AG09319 (cell line): Measurements from ENCODE around the gene FGD6.
"Not testable (repeated sequence)": the region's sequence is repeated elsewhere in the genome, so short reads cannot be mapped to it uniquely, and the experiment has no call there.

Experiments used
- DNase-seq: peaks from one replicate; pipeline ENCODE4 v3.0.0-alpha.2; 2010; ENCODE audit warnings: low read depth; ENCODE audit errors: extremely low read depth
- TF ChIP-seq, protein P1 (sequence below): IDR thresholded peaks from 2 replicates; pipeline ENCODE4 v1.5.1; 2011; ENCODE audit warnings: low read depth, mild to moderate bottlenecking, inconsistent platforms, low read length, moderate library complexity

The FGD6 gene

DNA sequence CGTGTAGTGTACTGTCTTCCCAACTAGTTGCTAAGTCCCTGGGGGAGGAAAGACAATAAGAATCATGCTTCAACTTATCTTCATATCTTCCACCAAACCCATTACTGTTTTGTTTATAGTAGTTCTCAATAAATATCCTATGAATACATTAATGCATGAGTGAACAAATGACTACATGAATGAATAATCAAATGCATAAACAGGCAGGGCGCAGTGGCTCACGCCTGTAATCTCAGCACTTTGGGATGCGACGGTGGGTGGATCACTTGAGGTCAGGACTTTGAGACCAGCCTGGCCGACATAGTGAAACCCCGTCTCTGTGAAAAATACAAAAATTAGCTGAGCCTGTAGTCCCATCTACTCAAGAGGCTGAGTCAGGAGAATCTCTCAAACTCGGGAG is 111.7 kb downstream of the FGD6 start:
- TF ChIP-seq, protein P1, sequence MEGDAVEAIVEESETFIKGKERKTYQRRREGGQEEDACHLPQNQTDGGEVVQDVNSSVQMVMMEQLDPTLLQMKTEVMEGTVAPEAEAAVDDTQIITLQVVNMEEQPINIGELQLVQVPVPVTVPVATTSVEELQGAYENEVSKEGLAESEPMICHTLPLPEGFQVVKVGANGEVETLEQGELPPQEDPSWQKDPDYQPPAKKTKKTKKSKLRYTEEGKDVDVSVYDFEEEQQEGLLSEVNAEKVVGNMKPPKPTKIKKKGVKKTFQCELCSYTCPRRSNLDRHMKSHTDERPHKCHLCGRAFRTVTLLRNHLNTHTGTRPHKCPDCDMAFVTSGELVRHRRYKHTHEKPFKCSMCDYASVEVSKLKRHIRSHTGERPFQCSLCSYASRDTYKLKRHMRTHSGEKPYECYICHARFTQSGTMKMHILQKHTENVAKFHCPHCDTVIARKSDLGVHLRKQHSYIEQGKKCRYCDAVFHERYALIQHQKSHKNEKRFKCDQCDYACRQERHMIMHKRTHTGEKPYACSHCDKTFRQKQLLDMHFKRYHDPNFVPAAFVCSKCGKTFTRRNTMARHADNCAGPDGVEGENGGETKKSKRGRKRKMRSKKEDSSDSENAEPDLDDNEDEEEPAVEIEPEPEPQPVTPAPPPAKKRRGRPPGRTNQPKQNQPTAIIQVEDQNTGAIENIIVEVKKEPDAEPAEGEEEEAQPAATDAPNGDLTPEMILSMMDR, result no peak
- DNase-seq, result no peak

DNA sequence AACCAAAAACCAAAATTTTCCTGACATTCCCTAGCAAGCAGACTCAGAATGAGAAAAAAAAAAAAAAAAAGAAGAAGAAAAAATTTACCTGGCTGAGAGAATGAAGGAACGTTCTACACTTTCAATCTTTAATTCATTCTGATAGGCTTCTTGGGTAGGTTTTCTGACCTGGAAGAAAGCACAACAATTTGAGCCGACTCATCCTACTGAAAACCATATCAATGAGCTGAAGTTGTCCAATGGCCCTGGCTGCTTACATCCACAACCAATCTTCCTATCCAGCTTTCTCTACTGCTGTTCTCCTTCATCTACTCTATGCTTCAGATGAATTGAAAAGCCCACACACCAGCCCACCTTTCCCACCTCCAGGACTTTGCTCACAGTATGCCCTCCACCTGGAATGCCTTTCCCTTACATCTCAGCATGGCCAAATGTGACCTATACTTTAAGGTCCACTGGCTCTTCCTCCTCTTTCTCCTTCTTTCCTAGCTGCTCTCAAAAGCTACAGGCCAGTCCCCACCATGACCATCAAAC is 112.3 kb downstream of the FGD6 start:
- TF ChIP-seq, protein P1, result no peak
- no peak for DNase-seq

- TF ChIP-seq, protein P1, result no peak
- DNase-seq, result peak; percentile 52
Observed at GRCh38 chr12:95102916-95103671, 114.2 kb downstream of the FGD6 start.

- DNase-seq, result not testable (repeated sequence)
Observed at GRCh38 chr12:95101957-95102356, 115.3 kb downstream of the FGD6 start.

- TF ChIP-seq, protein P1, result no peak
- no peak for DNase-seq
Observed at GRCh38 chr12:95100264-95101190, 116.7 kb downstream of the FGD6 start.

DNA sequence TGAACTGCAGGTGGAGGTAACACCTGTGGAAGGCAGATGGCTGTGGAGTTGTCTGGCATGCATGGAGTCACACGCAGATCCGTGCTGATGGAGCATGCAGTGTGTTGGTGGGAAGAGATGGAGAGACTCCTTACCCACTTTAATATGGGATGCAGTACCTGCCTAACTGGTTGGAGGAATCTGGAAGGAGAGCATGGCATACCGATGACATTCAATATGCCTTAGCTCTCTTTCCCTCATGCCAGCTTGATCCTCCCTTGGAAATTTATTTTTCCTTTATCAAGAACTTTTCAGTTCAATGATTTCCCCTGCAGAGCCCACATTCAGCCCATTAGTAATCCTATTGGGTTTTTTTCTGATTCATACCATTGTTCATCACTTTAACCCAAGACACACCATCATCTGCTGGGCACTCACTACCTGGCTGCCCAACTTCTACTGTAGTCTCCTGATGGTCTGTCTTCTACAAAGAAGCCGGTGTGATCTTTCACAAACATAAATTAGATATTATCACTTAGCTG is 117.9 kb downstream of the FGD6 start:
- TF ChIP-seq, protein P1, result no peak
- DNase-seq, result no peak

- TF ChIP-seq, protein P1, result no peak
- no peak for DNase-seq
Observed at GRCh38 chr12:95096852-95097251, 120.4 kb downstream of the FGD6 start.
